NB4 (cell line): ENCODE data around the gene DBX2.

ENCODE experiments used
- MYC ChIP-seq: IDR thresholded peaks from 2 replicates; pipeline ENCODE4 v1.6.1; 2011; ENCODE audit warnings: low read depth, low read length
- POLR2A ChIP-seq: IDR thresholded peaks from 2 replicates; pipeline ENCODE4 v1.6.1; 2011; ENCODE audit warnings: mild to moderate bottlenecking; ENCODE audit not compliant: insufficient read length; ENCODE audit errors: extremely low read depth
- TF ChIP-seq, protein P1 (sequence below): IDR thresholded peaks from one replicate; pipeline ENCODE4 v1.5.1; 2012; ENCODE audit warnings: low read depth, low read length
- TF ChIP-seq, protein P2 (sequence below): IDR thresholded peaks from 2 replicates; pipeline ENCODE4 v1.6.1; 2011; ENCODE audit warnings: low read depth, low read length

DNA sequence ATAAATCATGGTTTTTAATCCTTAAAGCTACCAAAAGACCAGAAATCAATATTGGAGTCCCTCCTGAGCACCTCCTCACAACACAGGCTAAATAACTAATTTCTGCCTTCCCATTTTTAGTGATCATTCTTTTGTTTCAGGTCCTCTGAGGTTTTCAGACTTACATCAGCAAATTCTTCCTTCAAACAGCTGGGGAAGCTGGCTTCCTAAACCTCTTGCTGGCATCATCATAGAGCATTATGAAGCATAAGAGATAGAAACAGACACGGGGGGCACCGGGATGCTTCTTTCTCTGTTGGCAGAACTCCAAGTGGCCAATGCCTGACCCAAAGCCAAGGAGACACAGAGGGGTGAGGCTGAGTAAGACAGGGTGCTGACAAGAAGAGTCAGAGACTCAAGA lies 47.9 kb upstream of the DBX2 start:
- TF ChIP-seq, protein P1, sequence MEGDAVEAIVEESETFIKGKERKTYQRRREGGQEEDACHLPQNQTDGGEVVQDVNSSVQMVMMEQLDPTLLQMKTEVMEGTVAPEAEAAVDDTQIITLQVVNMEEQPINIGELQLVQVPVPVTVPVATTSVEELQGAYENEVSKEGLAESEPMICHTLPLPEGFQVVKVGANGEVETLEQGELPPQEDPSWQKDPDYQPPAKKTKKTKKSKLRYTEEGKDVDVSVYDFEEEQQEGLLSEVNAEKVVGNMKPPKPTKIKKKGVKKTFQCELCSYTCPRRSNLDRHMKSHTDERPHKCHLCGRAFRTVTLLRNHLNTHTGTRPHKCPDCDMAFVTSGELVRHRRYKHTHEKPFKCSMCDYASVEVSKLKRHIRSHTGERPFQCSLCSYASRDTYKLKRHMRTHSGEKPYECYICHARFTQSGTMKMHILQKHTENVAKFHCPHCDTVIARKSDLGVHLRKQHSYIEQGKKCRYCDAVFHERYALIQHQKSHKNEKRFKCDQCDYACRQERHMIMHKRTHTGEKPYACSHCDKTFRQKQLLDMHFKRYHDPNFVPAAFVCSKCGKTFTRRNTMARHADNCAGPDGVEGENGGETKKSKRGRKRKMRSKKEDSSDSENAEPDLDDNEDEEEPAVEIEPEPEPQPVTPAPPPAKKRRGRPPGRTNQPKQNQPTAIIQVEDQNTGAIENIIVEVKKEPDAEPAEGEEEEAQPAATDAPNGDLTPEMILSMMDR, result no peak
- TF ChIP-seq, protein P2, sequence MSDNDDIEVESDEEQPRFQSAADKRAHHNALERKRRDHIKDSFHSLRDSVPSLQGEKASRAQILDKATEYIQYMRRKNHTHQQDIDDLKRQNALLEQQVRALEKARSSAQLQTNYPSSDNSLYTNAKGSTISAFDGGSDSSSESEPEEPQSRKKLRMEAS, result no peak
- TF ChIP-seq POLR2A (no peak), MYC (no peak)
